ENCODE results near the gene RSRC2. TPM values are rescaled to one million over a fixed set of nuclear protein-coding genes. Genes with fewer than 3 reads are reported as not detected.

Gene RSRC2
- total and polyA plus RNA-seq, 9 of the 15 experiments (the other 6 are each of a cell fraction or from before 2014, with no cell fraction given), result 52.6 to 123 (median 80.3) TPM

DNA sequence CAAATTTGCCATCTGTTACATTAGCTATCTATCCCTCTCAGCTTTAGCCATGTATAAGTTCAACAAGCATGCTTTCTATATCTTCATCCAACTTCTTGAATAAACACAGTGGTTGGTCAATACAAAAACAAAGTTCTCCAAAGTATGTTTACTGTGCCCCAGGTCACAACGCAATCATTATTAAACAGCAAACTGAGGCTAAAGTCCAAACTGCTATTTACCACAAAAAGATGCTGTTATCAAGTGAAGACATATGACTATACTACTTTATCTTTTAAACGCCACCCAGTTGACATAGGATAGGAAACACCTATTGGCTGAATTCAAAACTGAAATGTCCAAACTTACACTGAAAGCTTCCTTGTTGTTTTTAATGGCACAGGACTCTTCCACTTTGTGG, 37.7 kb downstream of the RSRC2 start (continued):
- TF ChIP-seq, protein P1, sequence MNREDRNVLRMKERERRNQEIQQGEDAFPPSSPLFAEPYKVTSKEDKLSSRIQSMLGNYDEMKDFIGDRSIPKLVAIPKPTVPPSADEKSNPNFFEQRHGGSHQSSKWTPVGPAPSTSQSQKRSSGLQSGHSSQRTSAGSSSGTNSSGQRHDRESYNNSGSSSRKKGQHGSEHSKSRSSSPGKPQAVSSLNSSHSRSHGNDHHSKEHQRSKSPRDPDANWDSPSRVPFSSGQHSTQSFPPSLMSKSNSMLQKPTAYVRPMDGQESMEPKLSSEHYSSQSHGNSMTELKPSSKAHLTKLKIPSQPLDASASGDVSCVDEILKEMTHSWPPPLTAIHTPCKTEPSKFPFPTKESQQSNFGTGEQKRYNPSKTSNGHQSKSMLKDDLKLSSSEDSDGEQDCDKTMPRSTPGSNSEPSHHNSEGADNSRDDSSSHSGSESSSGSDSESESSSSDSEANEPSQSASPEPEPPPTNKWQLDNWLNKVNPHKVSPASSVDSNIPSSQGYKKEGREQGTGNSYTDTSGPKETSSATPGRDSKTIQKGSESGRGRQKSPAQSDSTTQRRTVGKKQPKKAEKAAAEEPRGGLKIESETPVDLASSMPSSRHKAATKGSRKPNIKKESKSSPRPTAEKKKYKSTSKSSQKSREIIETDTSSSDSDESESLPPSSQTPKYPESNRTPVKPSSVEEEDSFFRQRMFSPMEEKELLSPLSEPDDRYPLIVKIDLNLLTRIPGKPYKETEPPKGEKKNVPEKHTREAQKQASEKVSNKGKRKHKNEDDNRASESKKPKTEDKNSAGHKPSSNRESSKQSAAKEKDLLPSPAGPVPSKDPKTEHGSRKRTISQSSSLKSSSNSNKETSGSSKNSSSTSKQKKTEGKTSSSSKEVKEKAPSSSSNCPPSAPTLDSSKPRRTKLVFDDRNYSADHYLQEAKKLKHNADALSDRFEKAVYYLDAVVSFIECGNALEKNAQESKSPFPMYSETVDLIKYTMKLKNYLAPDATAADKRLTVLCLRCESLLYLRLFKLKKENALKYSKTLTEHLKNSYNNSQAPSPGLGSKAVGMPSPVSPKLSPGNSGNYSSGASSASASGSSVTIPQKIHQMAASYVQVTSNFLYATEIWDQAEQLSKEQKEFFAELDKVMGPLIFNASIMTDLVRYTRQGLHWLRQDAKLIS (CRISPR knock-in tag; IDR thresholded peaks at IDR 0.05), result no peak
- TF ChIP-seq SMARCC2 (IDR thresholded peaks at IDR 0.05; ENCODE audit: low read depth) (peak; percentile 63; the same call in 1 of the 2 replicates), CREM (IDR thresholded peaks at IDR 0.05; ENCODE audit: low read depth) (no peak), TAL1 (IDR thresholded peaks at IDR 0.05) (peak; percentile 90), ZNF431 (CRISPR knock-in tag; IDR thresholded peaks at IDR 0.05) (no peak), ZNF76 (CRISPR knock-in tag; IDR thresholded peaks at IDR 0.05; ENCODE audit: borderline replicate concordance) (no peak), FUS (optimal IDR thresholded peaks at IDR 0.05; ENCODE audit: low read depth, low read length) (no peak), EP300 (IDR thresholded peaks at IDR 0.05; ENCODE audit: low read length) (peak; percentile 39; the same call in 1 of the 2 replicates), MED1 (CRISPR knock-in tag; IDR thresholded peaks at IDR 0.05; ENCODE audit: borderline replicate concordance) (no peak), MEIS2 (IDR thresholded peaks at IDR 0.05; ENCODE audit: partially characterized antibody) (peak; percentile 51), SRSF1 (IDR thresholded peaks at IDR 0.05; ENCODE audit: low read depth, low read length) (no peak), MCM3 (IDR thresholded peaks at IDR 0.05) (no peak), SMARCB1 (IDR thresholded peaks at IDR 0.05; ENCODE audit: insufficient read length, low read depth) (no peak), STAT5A (IDR thresholded peaks at IDR 0.05; ENCODE audit: borderline replicate concordance, low read length) (peak; percentile 57; the same call in 1 of the 2 replicates), ZNF140 (CRISPR knock-in tag; IDR thresholded peaks at IDR 0.05) (no peak), CBFA2T3 (IDR thresholded peaks at IDR 0.05) (peak; percentile 91)
- TF ChIP-seq, protein P2, sequence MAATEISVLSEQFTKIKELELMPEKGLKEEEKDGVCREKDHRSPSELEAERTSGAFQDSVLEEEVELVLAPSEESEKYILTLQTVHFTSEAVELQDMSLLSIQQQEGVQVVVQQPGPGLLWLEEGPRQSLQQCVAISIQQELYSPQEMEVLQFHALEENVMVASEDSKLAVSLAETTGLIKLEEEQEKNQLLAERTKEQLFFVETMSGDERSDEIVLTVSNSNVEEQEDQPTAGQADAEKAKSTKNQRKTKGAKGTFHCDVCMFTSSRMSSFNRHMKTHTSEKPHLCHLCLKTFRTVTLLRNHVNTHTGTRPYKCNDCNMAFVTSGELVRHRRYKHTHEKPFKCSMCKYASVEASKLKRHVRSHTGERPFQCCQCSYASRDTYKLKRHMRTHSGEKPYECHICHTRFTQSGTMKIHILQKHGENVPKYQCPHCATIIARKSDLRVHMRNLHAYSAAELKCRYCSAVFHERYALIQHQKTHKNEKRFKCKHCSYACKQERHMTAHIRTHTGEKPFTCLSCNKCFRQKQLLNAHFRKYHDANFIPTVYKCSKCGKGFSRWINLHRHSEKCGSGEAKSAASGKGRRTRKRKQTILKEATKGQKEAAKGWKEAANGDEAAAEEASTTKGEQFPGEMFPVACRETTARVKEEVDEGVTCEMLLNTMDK (IDR thresholded peaks at IDR 0.05; ENCODE audit: borderline replicate concordance, insufficient read depth, low read depth, low read length, poor library complexity, severe bottlenecking), result no peak
- TF ChIP-seq, protein P3, sequence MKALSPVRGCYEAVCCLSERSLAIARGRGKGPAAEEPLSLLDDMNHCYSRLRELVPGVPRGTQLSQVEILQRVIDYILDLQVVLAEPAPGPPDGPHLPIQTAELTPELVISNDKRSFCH (CRISPR knock-in tag; IDR thresholded peaks at IDR 0.05), result no peak
- TF ChIP-seq, protein P3 (tag; IDR thresholded peaks at IDR 0.05), result peak; percentile 71; the same call in 1 of the 2 replicates
- TF ChIP-seq, protein P4, sequence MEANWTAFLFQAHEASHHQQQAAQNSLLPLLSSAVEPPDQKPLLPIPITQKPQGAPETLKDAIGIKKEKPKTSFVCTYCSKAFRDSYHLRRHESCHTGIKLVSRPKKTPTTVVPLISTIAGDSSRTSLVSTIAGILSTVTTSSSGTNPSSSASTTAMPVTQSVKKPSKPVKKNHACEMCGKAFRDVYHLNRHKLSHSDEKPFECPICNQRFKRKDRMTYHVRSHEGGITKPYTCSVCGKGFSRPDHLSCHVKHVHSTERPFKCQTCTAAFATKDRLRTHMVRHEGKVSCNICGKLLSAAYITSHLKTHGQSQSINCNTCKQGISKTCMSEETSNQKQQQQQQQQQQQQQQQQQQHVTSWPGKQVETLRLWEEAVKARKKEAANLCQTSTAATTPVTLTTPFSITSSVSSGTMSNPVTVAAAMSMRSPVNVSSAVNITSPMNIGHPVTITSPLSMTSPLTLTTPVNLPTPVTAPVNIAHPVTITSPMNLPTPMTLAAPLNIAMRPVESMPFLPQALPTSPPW (CRISPR knock-in tag; IDR thresholded peaks at IDR 0.05), result no peak
- TF ChIP-seq, protein P5, sequence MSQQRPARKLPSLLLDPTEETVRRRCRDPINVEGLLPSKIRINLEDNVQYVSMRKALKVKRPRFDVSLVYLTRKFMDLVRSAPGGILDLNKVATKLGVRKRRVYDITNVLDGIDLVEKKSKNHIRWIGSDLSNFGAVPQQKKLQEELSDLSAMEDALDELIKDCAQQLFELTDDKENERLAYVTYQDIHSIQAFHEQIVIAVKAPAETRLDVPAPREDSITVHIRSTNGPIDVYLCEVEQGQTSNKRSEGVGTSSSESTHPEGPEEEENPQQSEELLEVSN (IDR thresholded peaks at IDR 0.05; ENCODE audit: borderline replicate concordance in 1 of 2, extremely low read depth in 1 of 2, insufficient read depth in 1 of 2, insufficient read length in 1 of 2, low read depth in 1 of 2, low read length in 1 of 2, poor library complexity in 1 of 2, severe bottlenecking in 1 of 2), result no peak

Measured in K562 (cell line).